Measurements from ENCODE around the gene TMEM140. TPM values are rescaled to one million over a fixed set of nuclear protein-coding genes. Genes with fewer than 3 reads are reported as not detected.

The TMEM140 gene
- total RNA-seq, 4 donors from 2014 or later, result 2.7 to 11.0 (median 4.7) TPM

- Histone ChIP-seq H3K27me3 (no peaks in the 10 kb centered on the region), H3K27ac (no peak overlapping the region), H3K36me3 (peaks cover 86% of the 10 kb centered on the region), H3K9me3 (no peaks in the 10 kb centered on the region), H3K4me1 (peaks cover 5% of the 10 kb centered on the region), H3K4me3 (no peak overlapping the region)
- no peak for TF ChIP-seq EP300 (IDR thresholded peaks at IDR 0.05)
- TF ChIP-seq, protein P1, sequence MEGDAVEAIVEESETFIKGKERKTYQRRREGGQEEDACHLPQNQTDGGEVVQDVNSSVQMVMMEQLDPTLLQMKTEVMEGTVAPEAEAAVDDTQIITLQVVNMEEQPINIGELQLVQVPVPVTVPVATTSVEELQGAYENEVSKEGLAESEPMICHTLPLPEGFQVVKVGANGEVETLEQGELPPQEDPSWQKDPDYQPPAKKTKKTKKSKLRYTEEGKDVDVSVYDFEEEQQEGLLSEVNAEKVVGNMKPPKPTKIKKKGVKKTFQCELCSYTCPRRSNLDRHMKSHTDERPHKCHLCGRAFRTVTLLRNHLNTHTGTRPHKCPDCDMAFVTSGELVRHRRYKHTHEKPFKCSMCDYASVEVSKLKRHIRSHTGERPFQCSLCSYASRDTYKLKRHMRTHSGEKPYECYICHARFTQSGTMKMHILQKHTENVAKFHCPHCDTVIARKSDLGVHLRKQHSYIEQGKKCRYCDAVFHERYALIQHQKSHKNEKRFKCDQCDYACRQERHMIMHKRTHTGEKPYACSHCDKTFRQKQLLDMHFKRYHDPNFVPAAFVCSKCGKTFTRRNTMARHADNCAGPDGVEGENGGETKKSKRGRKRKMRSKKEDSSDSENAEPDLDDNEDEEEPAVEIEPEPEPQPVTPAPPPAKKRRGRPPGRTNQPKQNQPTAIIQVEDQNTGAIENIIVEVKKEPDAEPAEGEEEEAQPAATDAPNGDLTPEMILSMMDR (IDR thresholded peaks at IDR 0.05), result no peak
- TF ChIP-seq POLR2AphosphoS5 (IDR thresholded peaks at IDR 0.05), result no peak
- TF ChIP-seq POLR2A (IDR thresholded peaks at IDR 0.05), result no peak
- DNase-seq (ENCODE audit: low spot score in 2 of 2), result no peak
- 80% methylated on average over 1 of the region's 2 CpGs for WGBS
These were observed 49.5 kb downstream of the TMEM140 start for GRCh38 chr7:135197343-135197742.

DNA sequence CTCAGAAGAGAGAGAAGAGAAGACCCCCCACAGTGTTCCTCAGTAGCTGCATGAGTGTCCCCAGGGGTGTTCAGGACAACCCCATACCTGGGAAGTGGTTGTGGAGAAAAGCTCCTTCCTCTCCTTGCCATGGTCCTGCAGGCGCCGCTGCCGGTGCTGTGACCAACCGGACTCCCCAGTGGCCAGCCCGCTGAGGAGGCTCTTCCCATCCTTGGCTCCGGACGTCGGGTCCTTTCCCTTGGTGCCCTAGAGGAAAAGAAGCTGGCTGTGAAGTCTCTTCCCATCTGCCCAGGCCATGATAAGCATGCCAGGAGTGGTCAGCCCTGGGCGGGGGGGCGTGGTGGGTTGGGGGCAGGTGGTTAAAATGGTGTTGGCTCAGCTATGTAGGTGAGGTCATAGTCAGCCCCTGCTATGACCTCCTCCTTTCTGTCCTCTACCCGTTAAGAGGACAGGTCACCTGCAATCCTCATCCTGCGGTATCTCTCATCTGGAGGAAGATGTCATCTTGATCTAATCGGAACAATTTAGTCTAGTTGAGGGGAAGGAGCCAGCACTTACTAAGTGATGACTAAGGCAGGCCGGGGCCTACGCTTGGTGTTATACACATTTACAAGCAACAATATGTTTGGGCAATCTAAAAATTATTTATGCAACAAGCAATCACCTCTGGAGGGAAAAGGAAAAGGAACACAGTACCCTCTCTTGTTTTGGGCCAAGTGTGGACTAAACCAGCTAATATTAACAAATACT is 50.2 kb downstream of the TMEM140 start:
- Histone ChIP-seq H3K9me3 (no peaks in the 10 kb centered on the region), H3K36me3 (peaks cover 86% of the 10 kb centered on the region), H3K4me1 (peaks cover 5% of the 10 kb centered on the region), H3K27ac (no peak overlapping the region), H3K27me3 (no peaks in the 10 kb centered on the region), H3K4me3 (no peak overlapping the region)
- WGBS, result 85% methylated on average over 14 of the region's 15 CpGs
- no peak for DNase-seq (ENCODE audit: low spot score in 2 of 2)
- TF ChIP-seq, protein P1 (IDR thresholded peaks at IDR 0.05), result no peak
- no peak for TF ChIP-seq EP300 (IDR thresholded peaks at IDR 0.05)
- TF ChIP-seq POLR2A (IDR thresholded peaks at IDR 0.05), result no peak
- TF ChIP-seq POLR2AphosphoS5 (IDR thresholded peaks at IDR 0.05), result no peak

- no peak overlapping the region for H3K4me3 ChIP-seq
- no peaks in the 10 kb centered on the region for H3K27me3 ChIP-seq
- H3K9me3 ChIP-seq, result no peaks in the 10 kb centered on the region
- H3K27ac ChIP-seq, result no peak overlapping the region
- peaks cover 5% of the 10 kb centered on the region for H3K4me1 ChIP-seq
- TF ChIP-seq EP300 (IDR thresholded peaks at IDR 0.05) (no peak), POLR2AphosphoS5 (IDR thresholded peaks at IDR 0.05) (no peak), POLR2A (IDR thresholded peaks at IDR 0.05) (no peak)
- TF ChIP-seq, protein P1 (IDR thresholded peaks at IDR 0.05), result no peak
- no peak for DNase-seq (ENCODE audit: low spot score in 2 of 2)
- peaks cover 85% of the 10 kb centered on the region for H3K36me3 ChIP-seq
- WGBS, result 90% methylated on average over 4 of the region's 4 CpGs
These were observed 51.6 kb downstream of the TMEM140 start for GRCh38 chr7:135199439-135199838.

GRCh38 chr7:135200821-135201331 is 53.0 kb downstream of the TMEM140 start:
- H3K9me3 ChIP-seq, result no peaks in the 10 kb centered on the region
- H3K4me3 ChIP-seq, result no peak overlapping the region
- DNase-seq (ENCODE audit: low spot score in 2 of 2), result no peak
- no peak overlapping the region for H3K27ac ChIP-seq
- no peaks in the 10 kb centered on the region for H3K27me3 ChIP-seq
- peaks cover 9% of the 10 kb centered on the region for H3K4me1 ChIP-seq
- TF ChIP-seq, protein P1 (IDR thresholded peaks at IDR 0.05), result no peak
- no peak for TF ChIP-seq POLR2AphosphoS5 (IDR thresholded peaks at IDR 0.05)
- no peak for TF ChIP-seq EP300 (IDR thresholded peaks at IDR 0.05)
- no peak for TF ChIP-seq POLR2A (IDR thresholded peaks at IDR 0.05)
- WGBS, result 42% methylated on average over 3 of the region's 3 CpGs
- peaks cover 83% of the 10 kb centered on the region for H3K36me3 ChIP-seq

DNA sequence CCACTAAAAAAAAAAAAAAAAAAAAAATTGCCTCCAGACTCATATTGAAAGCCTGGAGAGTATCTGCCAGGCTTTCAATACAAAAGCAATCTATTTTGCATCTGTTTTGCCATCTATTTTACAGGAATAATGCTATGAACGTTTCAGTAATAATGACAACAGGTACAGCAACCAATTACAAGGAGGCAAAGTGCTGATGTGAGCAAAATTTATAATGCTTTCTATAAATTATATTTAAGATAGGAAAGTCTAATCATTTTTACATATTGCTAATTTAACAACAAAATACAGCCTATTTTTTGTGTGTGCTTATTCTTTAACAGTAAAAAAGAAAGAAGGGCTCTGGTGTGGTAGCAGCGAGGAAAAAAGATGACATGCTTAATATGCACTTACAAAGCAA is 53.5 kb downstream of the TMEM140 start:
- Histone ChIP-seq H3K27ac (no peak overlapping the region), H3K27me3 (no peaks in the 10 kb centered on the region), H3K36me3 (peaks cover 80% of the 10 kb centered on the region), H3K9me3 (no peaks in the 10 kb centered on the region), H3K4me3 (no peak overlapping the region), H3K4me1 (peaks cover 9% of the 10 kb centered on the region)
- WGBS, result 70% methylated on average over 2 of the region's 2 CpGs
- DNase-seq (ENCODE audit: low spot score in 2 of 2), result no peak
- TF ChIP-seq POLR2AphosphoS5 (IDR thresholded peaks at IDR 0.05) (no peak), POLR2A (IDR thresholded peaks at IDR 0.05) (no peak)
- TF ChIP-seq, protein P1 (IDR thresholded peaks at IDR 0.05), result no peak

Measured in suprapubic skin (tissue), 4 donors.